ENCODE results near the gene RASEF.

DNA sequence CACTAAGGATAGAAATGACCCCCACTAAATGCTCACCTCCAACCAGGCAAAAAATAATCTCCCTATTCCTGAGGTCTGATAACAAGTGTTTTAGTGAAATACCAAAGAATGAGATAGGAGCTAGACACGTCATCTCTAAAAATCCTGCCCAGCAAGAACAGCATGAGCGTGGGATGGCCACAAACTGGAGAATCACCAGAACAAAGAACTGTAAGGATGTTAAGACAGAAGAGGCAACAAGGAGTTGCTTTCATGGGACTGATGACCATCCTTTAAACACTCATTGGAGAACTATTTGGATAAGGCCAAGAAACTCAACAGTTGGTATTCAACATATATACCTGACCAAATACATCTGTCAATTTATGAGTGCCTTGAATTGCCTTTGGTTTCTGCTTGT lies 113.7 kb downstream of the RASEF start:
- TF ChIP-seq POLR2A (IDR thresholded peaks at IDR 0.05) (no peak), EP300 (IDR thresholded peaks at IDR 0.05) (no peak)

Measured in suprapubic skin (tissue), 2 donors.